ENCODE data around the gene CSTF2T.

The CSTF2T gene

DNA sequence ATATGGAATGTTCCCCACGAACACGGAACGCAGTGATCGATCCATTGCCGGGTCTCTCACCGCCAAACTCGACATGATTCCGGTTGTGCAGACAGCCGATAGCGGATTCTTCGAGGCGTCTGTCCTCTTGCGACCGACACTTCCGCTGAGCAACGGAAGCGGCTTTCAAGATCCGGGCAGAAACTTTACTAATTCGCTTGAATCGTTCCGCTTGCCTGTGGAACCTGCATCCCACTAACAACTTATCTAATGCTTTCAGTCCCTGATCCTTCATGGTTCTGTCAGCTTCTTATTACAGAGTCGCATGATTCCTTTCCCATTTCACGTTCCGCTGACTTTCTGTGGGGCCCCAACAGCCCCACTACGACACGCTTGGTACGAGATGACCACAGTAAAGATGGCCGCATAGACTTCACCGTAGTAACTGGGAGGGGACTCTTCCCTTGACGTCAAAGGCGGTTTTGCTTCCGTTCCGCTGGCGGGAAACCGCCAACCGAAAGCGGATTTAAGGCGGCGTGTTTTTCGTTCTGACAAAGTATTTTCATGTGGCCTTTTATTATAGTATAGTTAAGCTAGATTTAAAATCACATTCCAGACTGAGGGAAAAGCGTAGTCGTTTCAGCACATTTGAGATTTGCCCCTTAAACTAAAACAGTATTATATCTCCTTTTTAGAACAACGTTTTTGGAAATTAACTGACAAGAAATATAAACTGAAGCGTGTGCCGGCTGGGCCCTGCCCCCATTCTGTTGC lies at the start of gene CSTF2T:
Gene CSTF2T (minus strand): TSS at position 121 of the 753 bp plus-strand sequence. CDS start 46 bp downstream, at position 75.
- Mint-ChIP-seq H3K27ac (peak within 1 kb of the TSS; percentile 100), H3K4me1 (peaks cover 47% of the 10 kb centered on the region), H3K36me3 (ENCODE audit: low read depth) (peaks cover 27% of the 10 kb centered on the region), H3K27me3 (ENCODE audit: low read depth) (no peaks in the 10 kb centered on the region), H3K9me3 (no peaks in the 10 kb centered on the region), H3K4me3 (peak within 1 kb of the TSS; percentile 95 to 100 (median 99))
- no peak for TF ChIP-seq CTCF (IDR thresholded peaks at IDR 0.05; ENCODE audit: unreplicated experiment in 3 of 3)

GRCh38 chr10:51748959-51749358 lies 49.6 kb upstream of the CSTF2T start:
- Mint-ChIP-seq H3K27me3 (ENCODE audit: low read depth) (no peaks in the 10 kb centered on the region), H3K36me3 (ENCODE audit: low read depth) (no peaks in the 10 kb centered on the region), H3K9me3 (no peaks in the 10 kb centered on the region), H3K4me3 (no peak overlapping the region), H3K4me1 (peaks cover 6% of the 10 kb centered on the region), H3K27ac (no peak overlapping the region)
- no peak for TF ChIP-seq CTCF (IDR thresholded peaks at IDR 0.05; ENCODE audit: unreplicated experiment in 3 of 3)

- no peak for TF ChIP-seq CTCF (IDR thresholded peaks at IDR 0.05; ENCODE audit: unreplicated experiment in 3 of 3)
- Mint-ChIP-seq H3K36me3 (ENCODE audit: low read depth) (no peaks in the 10 kb centered on the region), H3K4me1 (peaks cover 5% of the 10 kb centered on the region), H3K27ac (no peak overlapping the region), H3K9me3 (no peaks in the 10 kb centered on the region), H3K27me3 (ENCODE audit: low read depth) (no peaks in the 10 kb centered on the region), H3K4me3 (no peak overlapping the region)
Measured at GRCh38 chr10:51747216-51747615, 47.8 kb upstream of the CSTF2T start.

- H3K27ac Mint-ChIP-seq, result no peak overlapping the region
- TF ChIP-seq CTCF (IDR thresholded peaks at IDR 0.05; ENCODE audit: unreplicated experiment in 3 of 3), result no peak
Measured at GRCh38 chr10:51745397-51745796, 46.0 kb upstream of the CSTF2T start.

DNA sequence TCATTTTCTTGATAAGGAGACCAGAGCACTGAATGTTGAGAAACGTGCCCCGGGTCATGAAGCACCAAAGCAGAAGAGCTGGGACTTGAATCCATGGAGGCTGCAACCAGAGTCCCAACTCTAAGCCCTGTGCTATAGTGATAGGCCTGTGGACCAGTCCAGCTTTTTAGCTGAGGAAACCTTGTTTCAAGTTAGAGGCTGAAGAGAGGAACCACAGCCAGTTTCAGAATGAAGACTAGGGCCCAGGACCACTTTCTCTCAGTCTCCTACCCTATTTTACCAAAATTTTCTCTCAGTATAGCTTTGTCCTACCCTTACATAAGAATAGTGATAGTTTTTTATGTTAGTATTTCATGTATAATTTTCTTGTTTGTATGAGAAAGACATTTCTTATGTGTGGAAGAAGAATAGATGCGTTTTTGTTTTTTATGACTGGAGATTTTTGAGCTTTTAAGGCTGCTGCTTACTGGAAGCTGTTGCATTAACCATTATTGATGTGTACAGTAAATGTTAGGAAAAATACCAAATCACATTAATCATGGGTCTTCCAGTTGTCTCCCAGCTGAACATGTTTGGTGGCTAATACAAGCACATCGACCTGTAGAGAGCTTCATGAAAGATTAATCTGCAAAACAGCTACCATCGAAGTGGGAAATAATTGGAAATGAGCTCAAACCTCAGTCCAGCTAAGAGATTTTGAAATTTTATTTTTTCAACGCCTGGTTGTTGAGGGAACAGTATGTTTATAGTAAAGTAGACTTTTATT lies 45.0 kb upstream of the CSTF2T start:
- no peak overlapping the region for H3K27ac Mint-ChIP-seq
- no peak overlapping the region for H3K4me3 Mint-ChIP-seq
- TF ChIP-seq CTCF (IDR thresholded peaks at IDR 0.05; ENCODE audit: unreplicated experiment in 3 of 3), result no peak
- no peaks in the 10 kb centered on the region for H3K27me3 Mint-ChIP-seq (ENCODE audit: low read depth)
- H3K36me3 Mint-ChIP-seq (ENCODE audit: low read depth), result no peaks in the 10 kb centered on the region
- H3K9me3 Mint-ChIP-seq, result no peaks in the 10 kb centered on the region
- no peaks in the 10 kb centered on the region for H3K4me1 Mint-ChIP-seq

More at GRCh38 chr10:51745397-51745796, 46.0 kb upstream of the CSTF2T start:
- Mint-ChIP-seq H3K4me1 (no peaks in the 10 kb centered on the region), H3K36me3 (ENCODE audit: low read depth) (no peaks in the 10 kb centered on the region), H3K9me3 (no peaks in the 10 kb centered on the region), H3K4me3 (no peak overlapping the region), H3K27me3 (ENCODE audit: low read depth) (no peaks in the 10 kb centered on the region)

All from nephron (organoid).